Caki2 (cell line): ENCODE data around the gene ATG14. TPM values are rescaled to one million over a fixed set of nuclear protein-coding genes. Genes with fewer than 3 reads are reported as not detected.
"Not testable (repeated sequence)": the region's sequence is repeated elsewhere in the genome, so short reads cannot be mapped to it uniquely, and the experiment has no call there.

ENCODE experiments used
- DNase-seq: peaks from one replicate; pipeline ENCODE4 v3.0.0-alpha.2; 2015; ENCODE audit warnings: low read depth
- in situ Hi-C: cut with HindIII; loops from 2 replicates; pipeline ENCODE4 v1.10.0; 2016; ENCODE audit warnings: low sequenced_read_pairs, low pct_unique_long_range_greater_than_20kb, mixed read lengths
- total RNA-seq: library from RNA; depleted of rRNA; stranded (reverse); fragments of >200 nt; shearing (Covaris generic); gene quantifications from 2 replicates; pipeline ENCODE4 v1.2.3, GENCODE V29; 2014; ENCODE audit warnings: low replicate concordance

The ATG14 gene
- total RNA-seq, 1 experiment from 2014 or later, result 10.1 TPM

DNA sequence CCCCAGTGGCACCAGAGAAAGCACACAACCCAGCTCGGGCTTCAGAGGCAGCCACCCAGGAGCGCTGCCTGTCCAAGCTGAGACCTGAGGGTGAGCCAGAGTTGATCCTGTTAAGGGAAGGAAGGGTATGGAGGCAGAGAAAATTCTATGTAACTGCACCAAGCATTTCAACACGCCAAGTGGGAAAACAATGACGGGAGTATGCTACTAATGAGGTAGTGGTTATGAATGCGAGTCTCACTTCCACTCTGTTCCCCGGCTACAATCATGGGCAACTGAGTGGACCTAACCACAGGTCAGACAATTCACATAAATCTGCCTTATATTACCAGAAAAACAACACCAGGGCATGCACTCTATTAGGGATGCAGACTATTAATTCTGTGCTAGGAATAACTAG lies 9.9 kb downstream of the ATG14 start:
- in situ Hi-C loops, result no loop called here
- DNase-seq, result no peak

DNA sequence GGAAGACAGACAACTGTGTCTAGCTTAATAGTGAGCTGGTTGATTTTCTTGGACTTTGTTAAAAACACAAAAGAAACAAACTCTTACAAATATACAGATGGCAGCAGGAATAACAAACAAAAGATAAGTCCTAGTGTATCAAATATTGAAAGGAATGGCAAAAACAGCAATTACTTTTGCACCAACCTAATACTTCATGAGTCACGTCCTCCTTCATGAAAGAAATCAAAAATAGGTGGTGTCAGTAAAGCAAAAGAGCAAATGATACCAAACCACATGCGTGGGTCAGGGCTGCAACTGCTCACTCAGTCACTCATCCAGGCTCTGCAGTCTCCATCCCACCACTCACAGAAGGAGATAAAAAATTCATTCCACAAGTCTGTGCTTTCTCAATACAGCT lies 11.8 kb downstream of the ATG14 start:
- in situ Hi-C loops, result no loop called here
- DNase-seq, result no peak

DNA sequence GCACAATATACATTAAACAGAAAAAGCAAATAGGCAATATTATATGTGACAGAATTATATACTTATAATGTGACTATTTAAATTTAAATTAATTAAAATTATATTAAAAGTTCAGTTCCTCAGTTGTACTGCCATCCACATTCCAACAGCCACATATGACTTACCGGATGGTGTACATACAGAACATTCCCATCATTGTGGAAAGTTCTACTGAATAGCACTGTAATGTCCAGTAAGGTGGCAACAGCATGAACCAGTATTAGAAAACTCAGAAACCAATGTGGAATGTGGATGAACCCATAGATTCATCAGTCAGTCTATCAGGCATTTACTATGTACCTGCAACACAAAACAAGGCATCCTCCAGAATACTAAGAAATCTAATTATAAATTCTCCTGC lies 12.4 kb downstream of the ATG14 start:
- DNase-seq, result no peak

DNA sequence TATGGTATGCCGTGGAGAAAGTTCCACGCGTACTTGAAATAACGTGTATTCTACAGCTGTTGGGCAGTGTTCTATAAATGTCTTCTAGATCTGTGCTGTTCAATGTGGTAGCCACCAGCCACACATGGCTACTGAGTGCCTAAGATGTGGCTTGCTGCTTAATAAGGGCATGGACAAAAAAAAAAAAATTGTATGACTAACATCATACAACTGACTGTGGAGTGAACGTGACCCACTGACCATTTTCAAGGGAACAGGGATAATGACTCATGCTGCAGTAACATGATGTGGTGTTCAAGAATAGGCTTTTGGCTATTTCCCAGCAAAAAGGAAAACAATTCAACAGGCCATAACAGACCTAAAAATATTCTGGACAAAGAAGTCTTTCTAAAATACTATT lies 13.0 kb downstream of the ATG14 start:
- DNase-seq, result peak; percentile 63

More for the DNA sequence above, 12.4 kb downstream of the ATG14 start:
- in situ Hi-C loops, result no loop called here

DNA sequence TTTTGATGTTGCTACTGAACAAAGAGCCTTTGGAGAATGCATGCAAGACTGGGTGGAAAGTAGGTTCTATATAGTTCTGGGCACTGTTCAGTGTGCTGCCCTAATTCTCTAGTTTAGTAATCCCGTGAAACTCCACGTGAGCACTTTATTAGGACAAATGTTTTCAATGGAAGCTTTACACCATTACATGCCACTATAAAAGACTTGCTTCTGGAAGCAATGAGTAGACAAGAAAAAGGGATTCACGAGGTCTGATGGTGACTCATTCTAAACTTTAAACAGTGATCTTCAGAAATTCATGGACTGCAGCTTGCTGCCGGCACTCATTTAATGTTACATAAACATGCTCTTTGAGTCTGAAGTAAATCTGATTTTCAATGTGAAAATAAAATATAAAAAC lies 22.3 kb downstream of the ATG14 start:
- DNase-seq, result peak; percentile 55
- in situ Hi-C loops, result no loop called here

More for the DNA sequence above, 13.0 kb downstream of the ATG14 start:
- in situ Hi-C loops, result no loop called here

DNA sequence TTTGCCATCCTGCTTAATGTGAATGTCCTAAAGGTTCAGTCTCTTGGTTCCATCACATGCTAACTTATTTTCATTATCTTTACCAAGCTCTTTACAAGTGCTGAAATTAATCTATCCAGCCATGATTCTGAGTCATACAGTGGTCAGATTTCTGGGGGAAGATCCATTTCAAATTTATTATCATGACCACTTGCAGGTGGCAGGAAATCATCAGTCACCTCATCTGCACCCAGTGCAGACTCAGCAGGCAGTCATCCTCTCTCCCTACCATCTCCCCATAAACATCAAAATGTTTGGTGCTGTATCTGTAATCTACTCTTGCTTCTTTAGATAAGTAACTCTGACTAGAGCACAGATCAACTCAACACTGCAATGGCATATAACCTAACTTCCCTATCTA lies 23.5 kb downstream of the ATG14 start:
- DNase-seq, result no peak
- in situ Hi-C loops, result no loop called here

DNA sequence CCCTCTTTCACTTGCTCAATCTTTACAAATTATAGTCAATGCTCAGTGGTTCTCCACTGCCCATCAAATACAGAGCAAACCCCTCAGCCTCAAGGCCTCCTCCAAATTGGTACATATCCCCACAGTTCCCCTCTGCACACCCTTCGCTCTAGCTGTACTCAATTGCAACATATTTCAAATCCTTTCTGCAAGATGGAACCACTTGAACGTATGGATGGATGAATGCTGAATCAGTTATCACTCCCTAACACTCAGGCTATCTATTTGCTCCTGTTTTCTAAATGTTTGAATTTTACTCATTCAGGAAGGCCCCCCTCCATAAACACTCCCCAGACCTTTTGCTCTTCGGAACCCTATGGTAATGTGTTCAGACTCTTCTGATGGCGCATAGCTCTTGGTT lies 24.5 kb downstream of the ATG14 start:
- no peak for DNase-seq
- in situ Hi-C loops, result no loop called here

DNA sequence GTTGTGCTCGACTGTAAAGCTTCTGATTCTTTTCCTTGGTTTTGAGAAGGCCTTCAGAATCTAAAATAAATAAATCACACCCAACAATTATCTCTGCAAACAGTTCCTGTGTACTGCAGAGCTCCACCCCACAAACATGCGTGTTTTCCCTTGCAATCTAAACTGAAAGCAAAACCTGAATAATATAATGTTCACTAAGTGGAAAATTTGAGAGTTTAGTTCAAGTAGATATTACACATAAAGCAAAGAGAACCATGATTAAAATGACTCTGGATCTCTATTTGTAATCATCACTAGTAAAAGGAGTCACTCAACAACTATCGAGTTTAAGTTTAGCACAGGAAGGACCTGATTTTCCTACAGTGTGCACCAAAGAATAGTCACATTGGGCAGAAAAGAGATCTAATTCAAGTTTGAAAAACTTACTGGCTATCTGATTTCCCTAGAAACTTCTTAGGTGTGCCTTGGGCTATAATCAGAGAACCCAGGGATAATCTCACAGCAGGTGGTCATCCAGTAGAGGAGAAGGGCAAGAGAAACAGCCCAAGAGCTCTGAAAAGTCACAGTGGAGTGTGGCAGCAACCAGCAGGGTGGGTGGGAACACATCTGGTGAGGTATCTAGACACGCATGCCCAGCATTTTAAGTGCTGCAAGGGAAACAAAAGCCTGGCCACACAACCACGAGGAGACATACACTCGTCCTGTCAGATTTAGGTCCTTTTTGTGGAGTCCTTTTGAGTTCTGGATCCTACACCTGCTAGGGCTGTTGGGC lies 25.4 kb downstream of the ATG14 start:
- in situ Hi-C loops, result no loop called here
- no peak for DNase-seq

DNA sequence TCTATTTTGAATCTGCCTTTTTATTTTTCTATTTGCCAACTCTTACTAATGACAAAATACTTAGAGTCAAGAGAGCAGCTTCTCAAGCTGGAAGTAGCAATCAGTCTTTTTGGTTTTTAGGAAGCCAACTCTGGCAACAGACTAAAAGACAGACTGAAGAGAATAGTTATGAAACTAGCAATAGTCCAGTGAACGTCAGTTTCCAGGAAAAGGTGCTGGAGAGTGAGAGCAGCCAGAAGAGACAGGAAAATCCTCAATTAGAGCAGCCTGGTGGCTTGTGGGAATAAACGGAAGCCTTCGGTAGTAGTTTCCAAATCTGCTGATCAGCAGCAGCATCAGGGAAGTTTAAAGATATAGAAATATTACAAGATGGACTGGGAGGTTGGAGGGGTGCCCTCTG lies 27.1 kb downstream of the ATG14 start:
- in situ Hi-C loops, result no loop called here
- DNase-seq, result no peak

DNA sequence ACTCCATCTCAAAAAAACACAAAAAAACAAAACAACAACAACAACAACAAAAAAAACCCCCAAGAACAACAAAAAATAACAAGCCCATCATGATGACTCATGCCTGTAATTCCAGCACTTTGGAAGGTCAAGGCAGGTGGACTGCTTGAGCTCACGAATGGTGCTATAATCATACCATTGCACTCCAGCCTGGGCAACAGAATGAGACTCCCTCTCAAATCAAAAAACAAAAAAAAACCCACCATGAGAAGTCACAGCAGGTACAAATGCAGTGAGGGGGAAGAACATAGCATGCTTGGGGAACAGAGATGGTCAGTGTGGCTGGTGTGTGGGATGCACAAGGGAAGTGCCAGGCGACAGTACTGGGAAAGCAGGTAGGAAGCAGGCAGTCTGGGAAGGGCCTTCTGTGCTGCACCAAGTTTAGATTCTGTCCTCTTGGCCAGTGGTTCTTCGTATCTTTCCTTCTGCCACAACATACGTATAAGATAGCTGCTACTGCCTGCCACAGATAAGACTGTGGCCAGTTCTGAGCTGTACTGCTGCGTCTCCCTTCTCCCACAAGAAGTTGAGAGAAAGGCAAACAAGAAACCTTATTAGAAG lies 28.0 kb downstream of the ATG14 start:
- DNase-seq, result peak; percentile 60

DNA sequence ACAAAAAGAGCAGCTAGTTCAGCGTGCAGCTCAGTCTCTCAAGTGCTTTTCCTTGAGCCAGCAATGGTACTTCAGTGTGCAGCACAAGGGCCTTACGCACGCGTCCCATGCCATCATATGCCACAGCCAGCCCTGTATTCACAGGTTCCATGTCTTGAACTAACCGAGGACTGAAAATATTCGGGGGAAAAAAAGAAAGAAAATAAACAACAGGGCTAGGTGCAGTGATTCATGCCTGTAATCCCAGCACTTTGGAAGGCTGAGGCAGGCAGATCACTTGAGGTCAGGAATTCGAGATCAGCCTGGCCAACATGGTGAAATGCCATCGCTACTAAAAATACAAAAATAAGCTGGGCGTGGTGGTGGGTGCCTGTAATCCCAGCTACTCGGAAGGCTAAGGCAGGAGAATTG lies 28.6 kb downstream of the ATG14 start:
- DNase-seq, result peak; percentile 79
- in situ Hi-C loops, result not testable (repeated sequence)

More for the DNA sequence above, 28.0 kb downstream of the ATG14 start:
- in situ Hi-C loops, result no loop called here

DNA sequence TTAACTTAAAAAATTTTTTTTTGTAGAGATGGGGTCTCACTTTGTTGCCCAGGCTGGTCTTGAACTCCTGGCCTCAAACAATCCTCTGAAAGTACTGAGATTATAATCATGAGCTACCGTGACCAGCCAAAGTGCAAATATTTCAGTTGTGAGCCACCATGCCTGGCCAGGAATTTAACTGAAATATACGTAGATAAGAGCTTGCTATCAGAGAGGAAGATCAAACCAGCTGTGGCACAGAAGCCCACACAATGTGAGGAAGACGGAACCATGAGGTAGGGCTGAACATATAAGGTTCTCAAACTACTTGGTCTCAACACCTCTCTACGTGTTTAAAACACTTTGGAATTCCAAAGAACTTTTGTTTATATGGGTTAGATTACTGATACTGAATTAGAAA lies 29.1 kb downstream of the ATG14 start:
- DNase-seq, result no peak
- in situ Hi-C loops, result no loop called here

DNA sequence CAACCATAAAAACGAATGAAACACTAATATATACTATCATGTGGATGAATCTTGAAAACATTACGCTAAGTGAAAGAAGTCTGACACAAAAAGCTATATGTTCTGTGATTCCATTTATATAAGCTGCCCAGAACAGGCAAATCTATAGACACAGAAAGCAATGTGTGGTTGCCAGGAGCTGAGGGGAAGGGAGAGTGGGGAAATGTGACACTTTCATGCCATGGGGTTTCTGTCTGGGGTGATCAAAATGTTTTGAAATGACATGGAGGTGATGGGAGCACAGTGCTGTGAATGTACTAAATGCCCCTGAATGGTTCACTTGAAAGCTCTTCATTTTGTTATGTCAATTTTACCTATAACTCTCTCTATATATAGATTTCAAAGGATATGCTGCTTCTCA lies 30.1 kb downstream of the ATG14 start:
- in situ Hi-C loops, result no loop called here
- no peak for DNase-seq

DNA sequence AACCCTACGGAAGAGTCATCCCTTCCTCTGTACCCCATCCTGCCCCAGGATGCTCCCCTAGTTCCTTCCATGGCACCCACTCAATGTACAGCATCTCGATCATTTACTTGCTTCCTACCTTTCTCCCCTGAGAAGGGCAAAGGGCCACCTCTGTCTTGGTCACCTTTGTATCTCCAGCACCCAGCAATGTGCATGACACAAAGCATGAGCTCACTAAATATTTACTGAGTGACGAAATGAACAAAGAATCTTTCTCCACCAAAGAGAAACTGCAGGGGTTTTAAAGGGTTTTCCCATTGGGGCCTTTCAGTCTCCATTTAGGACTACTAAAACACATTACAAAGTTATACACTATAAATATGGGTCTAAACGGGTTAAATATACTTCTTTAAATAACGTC lies 30.6 kb downstream of the ATG14 start:
- in situ Hi-C loops, result no loop called here
- DNase-seq, result no peak

DNA sequence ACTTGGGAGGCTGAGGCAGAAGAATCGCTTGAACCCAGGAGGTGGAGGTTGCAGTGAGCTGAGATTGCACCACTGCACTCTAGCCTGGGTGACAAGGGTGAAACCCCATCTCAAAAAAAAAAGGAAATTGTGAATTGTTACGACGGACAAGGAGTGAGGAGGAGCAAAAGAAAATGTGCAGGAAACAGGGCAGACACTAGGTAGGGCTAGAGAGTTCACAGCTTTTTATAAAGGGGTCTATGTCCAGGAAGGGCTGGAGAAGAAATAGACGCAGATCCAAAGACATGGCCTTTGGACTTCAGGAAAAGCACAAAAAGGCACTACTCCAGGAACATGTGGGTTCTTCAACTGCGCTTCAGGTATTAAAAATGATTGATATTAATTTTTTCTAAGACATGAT lies 34.4 kb downstream of the ATG14 start:
- no peak for DNase-seq
- in situ Hi-C loops, result no loop called here

DNA sequence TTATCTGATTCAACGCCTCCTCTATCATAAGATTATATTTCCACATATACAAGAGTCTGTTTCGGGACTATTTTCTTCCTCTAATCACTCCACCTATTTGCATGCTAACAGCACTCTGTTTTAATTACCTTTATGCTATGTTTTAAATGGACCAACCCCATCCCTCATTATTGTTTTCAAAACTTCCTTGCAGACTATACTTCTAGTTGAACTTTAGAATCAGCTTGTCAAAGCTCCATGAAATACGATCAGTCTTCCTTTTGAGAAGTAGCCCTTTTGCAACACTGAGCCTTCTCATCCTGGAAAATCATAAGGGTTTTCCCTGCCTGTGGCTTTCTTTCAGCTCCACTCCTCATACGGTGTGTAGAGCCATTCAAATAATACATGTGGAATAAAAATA lies 36.9 kb downstream of the ATG14 start:
- in situ Hi-C loops, result no loop called here
- DNase-seq, result no peak

DNA sequence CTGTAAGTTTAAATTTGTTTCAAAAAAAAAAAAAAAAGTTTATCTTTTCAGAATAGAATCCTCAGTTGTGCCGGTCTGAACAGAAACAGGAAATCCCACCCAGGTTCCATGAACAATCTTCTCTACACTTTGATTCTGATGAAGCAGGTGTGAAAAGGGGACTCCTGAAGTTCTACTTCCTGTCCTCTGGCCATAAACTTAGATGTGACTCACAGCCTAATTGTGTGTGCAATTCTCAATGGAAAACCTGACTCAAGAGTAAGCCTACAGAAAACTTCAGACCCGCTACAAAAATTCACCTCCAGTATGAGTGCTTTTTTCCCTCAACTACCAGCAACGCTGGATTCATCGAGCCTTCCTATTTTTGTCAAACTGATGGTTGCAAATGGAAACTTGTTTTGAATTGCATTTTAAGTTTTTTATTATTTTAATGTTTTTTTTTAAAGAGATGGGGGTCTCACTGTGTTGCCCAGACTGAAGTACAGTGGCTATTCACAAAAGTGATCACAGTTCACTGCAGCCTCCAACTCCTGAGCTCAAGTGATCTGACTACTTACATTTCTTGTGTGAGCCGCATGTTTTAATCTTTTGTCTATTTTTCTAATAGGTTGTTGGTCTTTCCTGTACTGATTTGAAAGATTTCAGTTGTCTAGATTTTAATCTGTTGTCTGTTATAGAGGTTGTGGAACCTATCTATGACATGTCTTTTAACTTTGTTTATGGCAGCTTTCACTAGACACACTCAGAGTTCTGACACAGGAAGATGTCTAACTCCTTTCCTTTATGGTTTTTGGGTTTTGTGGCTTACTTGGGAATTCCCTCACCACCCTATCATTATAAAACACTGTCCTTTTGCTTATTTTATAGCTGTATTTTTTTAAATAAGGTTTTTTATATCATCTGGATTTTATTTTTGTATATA lies 37.6 kb downstream of the ATG14 start:
- in situ Hi-C loops, result no loop called here
- DNase-seq, result no peak

DNA sequence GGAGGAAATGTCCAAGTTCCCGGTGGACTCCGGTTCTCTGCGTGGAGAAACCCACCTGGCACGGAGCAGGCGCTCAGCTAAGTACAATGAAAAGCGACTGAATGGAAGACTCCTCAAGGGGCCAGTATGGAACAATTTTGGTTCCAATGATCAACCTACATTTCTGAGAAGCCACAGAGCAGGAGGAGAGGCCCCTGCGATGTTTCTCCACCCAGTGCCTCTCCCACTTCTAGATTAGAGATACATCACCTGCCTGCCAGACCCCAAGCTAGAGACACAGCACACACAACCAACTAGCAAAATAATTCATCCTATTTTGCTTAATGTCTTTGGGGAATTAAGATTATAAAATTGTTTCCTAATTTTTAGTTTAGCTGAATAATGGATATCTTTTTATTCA lies 38.8 kb downstream of the ATG14 start:
- DNase-seq, result no peak
- in situ Hi-C loops, result no loop called here

DNA sequence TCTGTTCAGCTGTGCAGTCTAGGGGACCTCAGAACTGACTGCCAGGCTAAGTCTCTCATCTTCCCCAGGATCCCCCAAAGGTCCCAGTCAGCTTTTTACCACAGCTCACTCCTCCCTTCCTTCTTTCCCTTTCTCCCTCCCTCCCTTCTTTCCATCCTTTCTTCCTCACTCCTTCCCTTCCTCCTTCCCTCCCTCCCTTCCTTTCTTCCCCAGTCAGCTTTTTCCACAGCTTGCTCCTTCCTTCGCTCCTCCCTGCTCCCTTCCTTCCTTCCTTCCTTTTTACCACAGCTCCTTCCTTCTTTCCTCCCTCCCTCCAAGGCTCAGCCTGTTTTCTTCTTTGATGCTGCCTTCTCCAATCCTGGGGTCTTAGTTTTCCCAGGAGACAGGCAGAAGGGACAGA lies 39.2 kb downstream of the ATG14 start:
- in situ Hi-C loops, result no loop called here
- DNase-seq, result no peak
